HepG2 (cell line): ENCODE measurements around the gene ATP5PB. TPM values are rescaled to one million over a fixed set of nuclear protein-coding genes. Genes with fewer than 3 reads are reported as not detected.

Source experiments
- ATAC-seq: fragments of 200-7000 bp; cut with Tn5 transposase; 3 replicates; pipeline ENCODE4 v1.9.1; 2020; ENCODE audit warnings: mild to moderate bottlenecking, moderate library complexity
- BruUV-seq: library from RNA; stranded (reverse); fragments of 400-500 nt; replicated peaks from 2 replicates; lab custom pipeline; 2021; lab: Mats Ljungman, UMichigan
- CTCF ChIA-PET: fragments of 300-600 bp; formaldehyde crosslinking; extraction: SDS; loops from one replicate; lab custom pipeline; 2021; ENCODE audit warnings: low total read pairs, inconsistent platforms, low intra/inter-chr PET ratio; lab: Yijun Ruan, JAX
- POLR2A ChIA-PET: fragments of 350-600 bp; sonication (Branson Sonifier 250); formaldehyde crosslinking; loops from one replicate; lab custom pipeline; 2020; ENCODE audit warnings: antibody characterized with exemption, inconsistent platforms; lab: Yijun Ruan, JAX
- DNase-seq: peaks from one replicate; pipeline ENCODE4 v3.0.0-alpha.2; 2015; ENCODE audit warnings: low spot score
- FAIRE-seq: peaks from 3 replicates; lab custom pipeline; 2011; peaks lifted over from hg19 to GRCh38; lab: Jason Lieb, UNC
- H2AFZ ChIP-seq: one replicate; pipeline ENCODE4 v1.6.1; 2011; ENCODE audit warnings: low read length, inconsistent platforms
- H3K27ac ChIP-seq: fragments of 300-600 bp; 3 replicates; pipeline ENCODE4 v1.8.0; 2011; ENCODE audit warnings: mixed run types, mild to moderate bottlenecking, mixed read lengths, low read length, inconsistent platforms; ENCODE audit not compliant: insufficient read depth; ENCODE audit errors: extremely low read length
- H3K27me3 ChIP-seq, 2 experiments: fragments of 200-600 bp in 1 of 2; 2 replicates in 1 of 2; 3 replicates in 1 of 2; pipeline versions ENCODE4 v1.6.0 to v1.8.0; 2011; ENCODE audit warnings: low read length in 2 of 2, mild to moderate bottlenecking in 2 of 2, moderate library complexity in 2 of 2, inconsistent platforms in 1 of 2; ENCODE audit not compliant: insufficient read depth in 2 of 2, control insufficient read depth in 1 of 2
- H3K36me3 ChIP-seq, 2 experiments: fragments of 200-600 bp in 1 of 2; replicated peaks in 1 of 2; 2 replicates in 1 of 2; 3 replicates in 1 of 2; pipeline versions ENCODE4 v1.5.1 to v1.8.0; 2011; ENCODE audit warnings: low read length in 2 of 2, inconsistent platforms in 1 of 2; ENCODE audit not compliant: insufficient read depth in 2 of 2, control insufficient read depth in 1 of 2
- H3K4me1 ChIP-seq: 2 replicates; pipeline ENCODE4 v1.5.1; 2012; ENCODE audit warnings: low read length, inconsistent platforms; ENCODE audit not compliant: insufficient read depth
- H3K4me2 ChIP-seq: 2 replicates; pipeline ENCODE4 v1.6.0; 2011; ENCODE audit warnings: low read depth, low read length, inconsistent platforms
- H3K4me3 ChIP-seq, 3 experiments: fragments of 200-600 bp in 1 of 3; sonication (generic), shearing (Covaris generic) in 1 of 3; replicated peaks in 1 of 3; 2 replicates each; pipeline ENCODE4 v1.5.1; 2011 to 2016; ENCODE audit warnings: low read length in 3 of 3, inconsistent platforms in 2 of 3, low read depth in 2 of 3, mild to moderate bottlenecking in 2 of 3, control low read depth in 1 of 3, mixed read lengths in 1 of 3; ENCODE audit not compliant: insufficient read depth in 1 of 3
- H3K79me2 ChIP-seq: one replicate; pipeline ENCODE4 v1.6.1; 2011; ENCODE audit warnings: low read length, inconsistent platforms; ENCODE audit not compliant: insufficient read depth
- H3K9ac ChIP-seq: 2 replicates; pipeline ENCODE4 v1.6.0; 2011; ENCODE audit warnings: mild to moderate bottlenecking, low read depth, low read length, inconsistent platforms; ENCODE audit not compliant: insufficient read depth
- H3K9me3 ChIP-seq: 2 replicates; pipeline ENCODE4 v1.5.1; 2012; ENCODE audit warnings: mild to moderate bottlenecking, low read length
- H4K20me1 ChIP-seq: 2 replicates; pipeline ENCODE4 v1.6.0; 2011; ENCODE audit warnings: inconsistent platforms, mild to moderate bottlenecking, low read length, moderate library complexity; ENCODE audit not compliant: insufficient read depth
- AGO2 ChIP-seq: fragments of 200-400 bp; formaldehyde crosslinking; optimal IDR thresholded peaks from 2 replicates; pipeline ENCODE3; 2017; ENCODE audit warnings: mild to moderate bottlenecking, low read depth, low read length, moderate library complexity
- CBX2 ChIP-seq, 2 experiments: fragments of 200-600 bp in 1 of 2; sonication (generic); formaldehyde crosslinking in 1 of 2; IDR thresholded peaks; 2 replicates each; pipeline versions ENCODE4 v1.7.0 to v1.8.1; 2018 to 2022; ENCODE audit warnings: low read depth in 2 of 2, low read length in 1 of 2, mild to moderate bottlenecking in 1 of 2, missing genetic modification reagents in 1 of 2
- CEBPG ChIP-seq: IDR thresholded peaks from 2 replicates; pipeline ENCODE4 v1.6.1; 2016
- CENPX ChIP-seq: sonication (generic); formaldehyde crosslinking; IDR thresholded peaks from 2 replicates; pipeline ENCODE4 v1.9.0; 2021; ENCODE audit warnings: mild to moderate bottlenecking, missing genetic modification reagents, moderate library complexity
- CHD2 ChIP-seq: IDR thresholded peaks from 2 replicates; pipeline ENCODE4 v1.6.1; 2011; ENCODE audit warnings: low read depth, low read length, improper control_type of control experiment
- CREB1 ChIP-seq, 2 experiments: fragments of 450-650 bp in 1 of 2; IDR thresholded peaks; 2 replicates each; pipeline ENCODE4 v1.6.1; 2016 to 2017; ENCODE audit warnings: control low read depth in 1 of 2, mild to moderate bottlenecking in 1 of 2, missing compliant biosample characterization in 1 of 2, missing genetic modification characterization in 1 of 2
- GPN1 ChIP-seq: sonication (generic); formaldehyde crosslinking; IDR thresholded peaks from 2 replicates; pipeline ENCODE4 v1.5.1; 2020; ENCODE audit warnings: missing genetic modification reagents, borderline replicate concordance
- ISX ChIP-seq: sonication (generic); formaldehyde crosslinking; conservative IDR thresholded peaks from 2 replicates; pipeline ENCODE4 v1.5.0; 2020; ENCODE audit warnings: missing genetic modification reagents
- NFKBIZ ChIP-seq: IDR thresholded peaks from 2 replicates; pipeline ENCODE4 v1.6.1; 2018; ENCODE audit warnings: missing genetic modification reagents, missing compliant biosample characterization
- REXO4 ChIP-seq: sonication (generic); formaldehyde crosslinking; IDR thresholded peaks from 2 replicates; pipeline ENCODE4 v1.8.0; 2022; ENCODE audit warnings: missing genetic modification reagents, mild to moderate bottlenecking, borderline replicate concordance
- SMARCC2 ChIP-seq: fragments of 450-650 bp; IDR thresholded peaks from 2 replicates; pipeline ENCODE4 v1.6.1; 2017; ENCODE audit warnings: antibody characterized with exemption, mild to moderate bottlenecking
- TFAP4 ChIP-seq: sonication (generic); IDR thresholded peaks from 2 replicates; pipeline ENCODE4 v1.6.1; 2016; ENCODE audit warnings: low read depth, borderline replicate concordance
- ZNF143 ChIP-seq: sonication (generic); formaldehyde crosslinking; IDR thresholded peaks from 2 replicates; pipeline ENCODE4 v1.4.0; 2020; ENCODE audit warnings: missing genetic modification reagents
- ZNF414 ChIP-seq: sonication (generic); formaldehyde crosslinking; IDR thresholded peaks from 2 replicates; pipeline ENCODE4 v1.5.0; 2020; ENCODE audit warnings: missing genetic modification reagents
- ZNF501 ChIP-seq: sonication (generic); formaldehyde crosslinking; IDR thresholded peaks from 2 replicates; pipeline ENCODE4 v1.5.1; 2020; ENCODE audit warnings: mild to moderate bottlenecking, moderate library complexity, missing genetic modification reagents
- ZNF510 ChIP-seq: sonication (generic); formaldehyde crosslinking; IDR thresholded peaks from 2 replicates; pipeline ENCODE4 v1.4.0; 2020; ENCODE audit warnings: low read depth, mild to moderate bottlenecking, missing genetic modification reagents
- ZNF788 ChIP-seq: sonication (generic); formaldehyde crosslinking; IDR thresholded peaks from 2 replicates; pipeline ENCODE4 v1.5.0; 2020; ENCODE audit warnings: mild to moderate bottlenecking, missing genetic modification reagents, borderline replicate concordance
- ZUFSP ChIP-seq: sonication (generic); formaldehyde crosslinking; IDR thresholded peaks from 2 replicates; pipeline ENCODE4 v1.9.0; 2021; ENCODE audit warnings: missing genetic modification reagents, mild to moderate bottlenecking, borderline replicate concordance
- WGBS: methylation state at CpG from one replicate; pipeline ENCODE4 v1.1.6; 2017; ENCODE audit warnings: low lambda C conversion rate; 5-methylcytosine and 5-hydroxymethylcytosine counted together
- in situ Hi-C: cut with HindIII; loops from 2 replicates; pipeline ENCODE4 v1.10.0; 2017; ENCODE audit warnings: low pct_unique_long_range_greater_than_20kb; ENCODE audit not compliant: extremely low pct_ligation_motif_present
- intact Hi-C: fragments of 100-400 bp; cut with micrococcal nuclease; formaldehyde crosslinking; loops from one replicate; pipeline ENCODE4 v1.10.0; 2022; ENCODE audit not compliant: unreplicated experiment
- polyA plus RNA-seq, 8 experiments: library from polyadenylated mRNA; depleted of rRNA in 3 of 8; stranded (reverse) in 7 of 8; unstranded in 1 of 8; fragments of >200 nt; fragmentation: Illumina TruSeq in 4 of 8; extraction: Trizol in 4 of 8; gene quantifications; 2 replicates each; pipeline versions ENCODE4 v1.2.1 to v1.2.3, GENCODE V29; 2011 to 2016; ENCODE audit warnings: low read depth in 4 of 8, missing spikeins in 1 of 8, mixed read lengths in 1 of 8; ENCODE audit not compliant: insufficient read depth in 1 of 8
- total RNA-seq, 5 experiments: library from RNA; depleted of rRNA; stranded (reverse); fragments of >200 nt; fragmentation: Illumina TruSeq; extraction: Trizol; gene quantifications; 2 replicates each; pipeline ENCODE4 v1.2.3, GENCODE V29; 2016; ENCODE audit warnings: low read depth in 1 of 5

Gene ATP5PB
- total and polyA plus RNA-seq, 2 of the 13 experiments (the other 11 are each of a cell fraction or from before 2014, with no cell fraction given) = 297 to 541 TPM

- TF ChIP-seq ZUFSP (CRISPR knock-in tag) = no peak
These were observed 37.9 kb downstream of the ATP5PB start (continued) for GRCh38 chr1:111487133-111487532.

- intact Hi-C loops = loop anchor here (1.0 kb wide), 1 partner anchor 16 kb away; no protein-coding TSS in a partner anchor
- no peak overlapping the region for H3K27ac ChIP-seq
- peaks cover 9% of the 10 kb centered on the region; the same call in 1 of the 2 replicates for H3K4me1 ChIP-seq
- ChIA-PET POLR2A (interaction anchor here (0.7 kb wide), 1 partner anchor 203 kb away, joined by 3 read pairs; no protein-coding TSS in a partner anchor), CTCF (no interaction called here)
- H3K36me3 ChIP-seq = no peaks in the 10 kb centered on the region
- peaks cover 5 to 39% of the 10 kb centered on the region in 2 experiments; a peak in 3 of 5 replicates for H3K27me3 ChIP-seq
- no peak overlapping the region for H3K4me2 ChIP-seq
- BruUV-seq = no TSS peak
- no peak overlapping the region for H2AFZ ChIP-seq
- DNase-seq (no peak), FAIRE-seq (no peak), ATAC-seq (no peak)
- TF ChIP-seq AGO2 (no peak), ZNF501 (CRISPR knock-in tag) (no peak), CEBPG (CRISPR knock-in tag) (no peak), ZNF414 (no peak), GPN1 (CRISPR knock-in tag) (no peak), TFAP4 (no peak), ZNF788 (no peak), CBX2 (IDR thresholded peaks at IDR 0.05; ENCODE audit: low read depth, low read length) (no peak), CBX2 (CRISPR knock-in tag; IDR thresholded peaks at IDR 0.05; ENCODE audit: low read depth) (no peak), ISX (CRISPR knock-in tag) (no peak), NFKBIZ (no peak), CENPX (CRISPR knock-in tag) (no peak), CREB1 (IDR thresholded peaks at IDR 0.05) (no peak), CREB1 (CRISPR knock-in tag; IDR thresholded peaks at IDR 0.05) (no peak), CHD2 (no peak), ZNF143 (CRISPR knock-in tag) (no peak), ZNF510 (CRISPR knock-in tag) (no peak), REXO4 (CRISPR knock-in tag) (no peak), SMARCC2 (no peak)
- H3K9me3 ChIP-seq = no peaks in the 10 kb centered on the region
- no peak overlapping the region for H3K9ac ChIP-seq
- no peaks in the 10 kb centered on the region for H4K20me1 ChIP-seq
- 78% methylated on average over 9 of the region's 9 CpGs for WGBS
- no peaks in the 10 kb centered on the region for H3K79me2 ChIP-seq
- in situ Hi-C loops = no loop called here
- H3K4me3 ChIP-seq = no peak overlapping the region
These were observed 39.4 kb downstream of the ATP5PB start for GRCh38 chr1:111488669-111489068.
